COLO829 (cell line): Measurements from ENCODE around the gene SH3PXD2A.
"Not testable (repeated sequence)": the region's sequence is repeated elsewhere in the genome, so short reads cannot be mapped to it uniquely, and the experiment has no call there.

Source experiments
- DNase-seq: peaks from one replicate; pipeline ENCODE4 v3.0.0; 2012; ENCODE audit warnings: low spot score

The SH3PXD2A gene

DNA sequence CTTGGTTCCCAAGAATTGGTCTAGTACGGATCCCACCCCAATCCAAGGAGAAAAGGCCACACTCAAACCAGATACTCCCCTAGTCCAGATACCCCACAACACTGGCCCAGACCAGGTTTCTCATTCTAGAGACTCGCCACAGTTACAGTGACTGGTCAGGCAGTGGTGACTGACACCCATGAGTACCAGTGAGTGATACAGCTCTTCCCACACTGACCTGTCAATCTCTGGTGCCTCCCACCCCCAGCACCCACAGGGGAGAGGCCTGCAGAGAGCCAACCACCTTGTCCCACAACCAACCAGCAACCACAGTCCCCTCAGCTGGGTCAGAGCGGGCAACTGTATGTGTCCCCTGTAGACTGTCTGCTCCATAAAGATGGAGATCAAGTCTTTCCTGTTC, 209.1 kb downstream of the SH3PXD2A start:
- no peak for DNase-seq

GRCh38 chr10:103645141-103646054, 210.0 kb downstream of the SH3PXD2A start:
- DNase-seq: no peak

GRCh38 chr10:103643381-103643780, 212.0 kb downstream of the SH3PXD2A start:
- DNase-seq: no peak

GRCh38 chr10:103641326-103641725, 214.1 kb downstream of the SH3PXD2A start:
- no peak for DNase-seq

- no peak for DNase-seq
These were observed 214.8 kb downstream of the SH3PXD2A start for GRCh38 chr10:103640436-103641181.

- DNase-seq: no peak
These were observed 216.4 kb downstream of the SH3PXD2A start for GRCh38 chr10:103638948-103639347.

DNA sequence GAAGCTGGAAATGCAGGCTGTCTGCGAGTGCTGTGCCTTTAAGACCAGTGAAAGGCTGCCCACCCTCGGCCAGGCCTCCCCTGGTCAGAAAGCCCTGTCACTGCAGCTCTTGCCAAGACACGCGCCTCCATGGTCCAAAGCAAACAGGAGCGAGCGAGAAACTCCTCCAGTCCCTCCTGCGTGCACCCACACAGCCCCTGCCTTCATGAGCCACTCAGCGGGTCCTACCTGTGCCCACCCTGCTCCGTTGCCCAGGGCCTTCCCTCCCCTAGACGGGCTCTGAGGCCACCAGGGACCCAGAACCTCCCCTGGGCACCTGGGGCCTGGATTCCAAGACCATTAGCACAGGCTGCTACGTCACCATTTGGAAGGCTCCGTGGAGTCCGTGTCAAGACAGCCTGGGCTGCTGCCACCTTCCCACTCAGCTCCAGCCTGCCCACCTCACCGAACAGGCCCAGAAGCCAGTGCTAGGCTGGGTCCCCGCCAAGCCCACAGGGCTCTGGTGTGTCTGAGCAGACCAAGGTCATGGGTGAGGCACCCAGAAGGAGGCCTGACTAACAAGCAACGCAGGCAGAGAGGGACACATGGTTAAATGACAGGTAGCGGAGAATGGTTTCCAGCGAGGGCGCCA, 217.3 kb downstream of the SH3PXD2A start:
- no peak for DNase-seq

DNA sequence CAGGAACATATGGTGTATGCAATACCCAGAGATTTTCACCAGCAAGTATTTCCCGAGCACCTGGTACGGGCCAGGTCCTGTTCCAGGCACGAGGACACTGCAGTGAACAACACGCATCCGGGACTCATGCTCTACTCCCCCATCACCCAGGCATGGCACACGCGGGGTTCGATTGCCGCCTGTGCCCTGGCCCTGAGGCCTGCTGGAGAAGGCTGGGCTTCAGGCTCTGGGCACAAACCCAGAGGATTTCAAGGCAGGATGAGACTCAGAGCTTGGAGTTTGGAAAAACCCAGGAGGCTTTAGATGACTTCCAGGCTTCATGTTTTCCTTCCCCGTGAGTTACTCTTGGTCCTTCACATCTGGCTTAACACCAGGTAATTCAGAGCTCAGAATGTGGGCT, 218.4 kb downstream of the SH3PXD2A start:
- no peak for DNase-seq

DNA sequence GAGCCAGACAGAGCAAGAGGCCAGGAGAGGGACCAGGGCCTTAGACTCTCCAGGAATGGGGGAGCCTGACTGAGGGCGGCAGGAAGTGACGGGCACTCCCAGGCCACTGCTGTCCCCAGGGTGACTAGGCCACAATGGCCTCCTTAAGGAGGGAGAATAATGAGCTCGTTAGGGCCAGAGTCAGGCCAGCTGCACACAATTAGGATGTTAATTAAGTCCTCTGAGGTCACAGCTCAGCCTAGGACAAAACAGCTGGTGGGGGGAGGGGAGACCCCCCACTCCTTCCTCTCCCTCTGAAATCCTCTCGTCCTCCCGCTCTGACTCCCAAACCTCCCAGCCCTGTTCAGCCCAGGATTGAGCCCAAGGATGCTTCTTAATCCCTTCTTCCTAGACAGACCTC, 218.9 kb downstream of the SH3PXD2A start:
- DNase-seq: no peak

DNA sequence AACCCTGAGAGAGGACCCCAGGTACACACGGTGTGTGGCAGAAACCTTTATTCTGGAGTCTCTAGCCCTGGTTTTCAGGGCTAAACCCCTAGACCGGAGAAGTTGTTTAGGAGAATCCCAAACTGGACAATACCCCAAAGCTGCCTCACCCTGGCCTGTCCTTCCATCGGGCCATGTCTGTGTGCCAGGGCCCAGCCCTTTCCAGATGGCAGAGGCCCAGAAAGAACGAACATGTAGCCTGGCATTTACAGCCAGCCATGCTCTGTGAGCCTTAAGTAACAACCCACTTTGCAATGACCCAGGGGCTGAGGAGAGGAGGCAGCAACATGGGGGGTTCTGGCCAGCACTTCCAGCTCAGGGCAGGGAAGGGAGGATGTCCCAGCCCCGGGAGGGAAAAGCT, 219.8 kb downstream of the SH3PXD2A start:
- DNase-seq: no peak

GRCh38 chr10:103633846-103634245, 221.5 kb downstream of the SH3PXD2A start:
- DNase-seq: no peak

GRCh38 chr10:103632871-103633270, 222.5 kb downstream of the SH3PXD2A start:
- not testable (repeated sequence) for DNase-seq

DNA sequence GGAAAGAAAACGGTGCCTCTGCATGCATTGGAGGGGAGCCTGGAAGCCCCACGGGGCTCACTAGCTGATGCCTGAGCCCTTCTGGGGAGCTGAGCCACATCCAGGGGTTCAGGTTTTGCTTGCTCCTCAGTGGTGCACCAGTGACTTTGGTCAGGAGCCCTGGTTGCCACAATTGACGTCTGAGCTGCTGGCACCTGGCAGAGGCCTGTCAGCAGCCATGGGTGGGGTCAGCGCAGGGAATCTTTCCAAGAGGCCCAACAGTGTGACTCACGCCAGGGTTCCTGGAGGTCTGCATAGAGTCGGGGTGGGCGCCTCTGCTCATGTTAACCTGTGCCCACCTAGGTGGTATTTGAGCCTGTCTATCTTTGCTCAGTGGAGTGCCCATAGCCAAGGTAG, 223.1 kb downstream of the SH3PXD2A start:
- no peak for DNase-seq

DNA sequence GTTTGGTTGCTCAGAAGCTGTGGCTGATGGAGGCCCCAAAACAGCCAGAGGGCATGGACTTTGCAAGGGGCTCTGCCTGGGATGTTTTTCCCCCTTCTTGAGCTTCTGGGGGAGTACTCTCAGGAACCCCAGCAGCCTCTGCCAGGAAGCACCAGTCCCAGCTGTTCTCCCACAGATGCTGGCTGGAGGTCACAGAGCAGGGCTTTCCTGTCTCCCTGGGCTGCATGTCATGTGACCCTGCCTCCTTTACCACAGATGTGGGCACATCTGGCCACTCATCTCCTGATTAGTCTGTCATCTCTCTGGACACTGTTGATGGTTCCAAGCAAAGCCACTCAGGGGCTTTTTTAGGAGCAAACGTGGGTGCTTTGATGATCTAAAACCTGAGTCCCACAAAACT, 225.2 kb downstream of the SH3PXD2A start:
- DNase-seq: no peak

- DNase-seq: no peak
These were observed 225.8 kb downstream of the SH3PXD2A start for GRCh38 chr10:103629581-103629980.

DNA sequence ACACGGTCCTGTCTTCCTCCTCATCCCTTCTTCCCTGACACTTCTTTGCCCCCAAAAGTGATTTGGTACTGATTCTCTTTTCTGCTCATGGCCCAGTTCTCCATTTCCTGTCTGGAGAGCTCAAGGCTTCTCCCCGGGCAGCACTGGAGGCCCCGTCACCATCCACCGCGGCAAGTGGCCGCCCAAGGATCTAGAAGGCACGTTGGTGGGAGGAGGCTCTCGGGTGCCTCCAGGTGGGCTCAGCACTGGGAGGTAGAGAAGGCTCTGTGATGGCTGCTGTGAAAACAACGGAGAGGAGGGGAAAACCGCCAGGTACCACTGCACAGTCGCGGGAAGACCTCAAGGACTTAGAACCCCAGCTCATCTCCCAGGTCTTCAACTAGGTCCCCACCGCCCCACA, 227.5 kb downstream of the SH3PXD2A start:
- DNase-seq: no peak

DNA sequence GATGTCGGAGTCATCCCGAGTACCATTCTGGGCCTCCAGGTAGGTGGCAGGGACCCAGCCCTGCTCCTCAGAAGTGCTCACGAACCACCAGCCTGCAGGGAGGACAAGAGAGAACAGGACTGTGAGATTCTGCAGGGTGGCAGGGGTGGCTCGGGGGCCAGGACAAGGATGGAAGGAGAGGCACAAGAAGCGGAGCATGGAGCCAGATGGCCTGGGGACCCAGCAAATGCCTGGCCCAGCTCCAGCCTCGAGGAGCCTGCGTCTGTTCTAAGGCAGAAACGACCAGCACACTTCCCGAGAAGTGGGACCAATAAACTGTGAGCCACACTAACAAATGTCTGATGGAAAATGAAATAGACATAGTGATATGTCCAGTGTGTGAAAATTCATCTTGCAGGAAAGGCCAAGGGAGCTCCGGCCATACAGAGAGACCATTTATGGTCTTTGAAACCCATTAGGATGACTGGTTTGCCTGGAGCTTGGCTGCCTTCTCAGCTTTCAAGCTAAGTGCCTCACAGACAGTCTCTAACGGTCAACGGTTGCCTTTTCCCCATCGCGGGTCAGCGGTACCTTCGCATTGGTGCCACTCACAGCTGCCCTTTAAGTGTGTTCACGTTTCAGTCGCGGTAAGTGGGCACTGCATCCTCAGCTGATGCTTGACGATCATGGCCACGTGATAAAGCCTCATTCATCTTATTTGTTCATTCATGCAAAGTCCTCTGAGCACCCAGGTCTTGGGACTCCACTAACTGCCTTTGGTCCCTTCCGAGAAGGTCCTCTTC, 228.1 kb downstream of the SH3PXD2A start:
- DNase-seq: no peak

GRCh38 chr10:103626178-103626577, 229.2 kb downstream of the SH3PXD2A start:
- no peak for DNase-seq

DNA sequence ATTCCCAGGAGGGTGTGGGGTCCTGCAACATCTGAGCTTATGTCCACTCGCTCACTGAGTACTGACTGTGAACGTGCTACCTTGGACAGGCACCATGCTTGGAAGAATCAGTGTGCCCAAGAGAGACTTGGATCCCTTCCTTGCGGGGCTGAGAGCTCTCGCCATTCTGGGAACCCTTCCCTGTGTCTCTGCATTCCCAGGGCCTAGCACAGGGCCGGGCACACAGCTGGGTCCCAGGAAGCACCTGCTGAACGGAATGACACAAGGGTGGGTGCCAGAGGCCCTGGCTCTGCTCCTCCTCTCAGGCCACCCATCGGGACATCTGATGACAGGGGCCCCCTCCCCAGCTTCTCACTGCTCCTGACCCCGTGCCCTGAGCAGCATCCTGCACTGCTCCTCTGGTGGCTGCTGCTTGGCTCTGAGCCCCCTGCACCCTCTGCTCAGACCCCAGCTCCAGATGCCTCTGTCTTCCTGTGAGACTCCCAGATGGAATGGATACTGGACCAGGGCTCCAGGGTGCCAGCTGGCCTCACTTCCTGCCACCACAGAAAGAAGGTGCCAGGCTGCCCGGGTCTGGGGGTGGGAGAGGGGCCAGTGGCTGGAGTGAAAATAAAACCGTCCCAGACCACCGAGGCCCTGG, 232.3 kb downstream of the SH3PXD2A start:
- no peak for DNase-seq

GRCh38 chr10:103622286-103622685, 233.1 kb downstream of the SH3PXD2A start:
- DNase-seq: no peak

GRCh38 chr10:103621783-103622125, 233.6 kb downstream of the SH3PXD2A start:
- no peak for DNase-seq
